Naive thymus-derived CD4-positive, alpha-beta T cell (primary cell): Measurements from ENCODE around the gene ACP6. TPM values are rescaled to one million over a fixed set of nuclear protein-coding genes. Genes with fewer than 3 reads are reported as not detected.

Source experiments
- polyA plus RNA-seq, 2 donors: library from polyadenylated mRNA; unstranded; fragments of 300-500 nt; fragmentation: Illumina TruSeq; gene quantifications; one replicate each; pipeline ENCODE4 v1.2.3, GENCODE V29; 2021
- total RNA-seq, 6 experiments: library from RNA in 5 of 6; stranded (reverse) in 5 of 6; gene quantifications; 1 replicate in 5 of 6; 2 replicates in 1 of 6; pipeline ENCODE4 v1.2.3 and lab custom pipeline; 2021 to 2026

ACP6 gene
- total and polyA plus RNA-seq, 7 experiments from 2014 or later, result 7.5 to 22.4 (median 16.4) TPM

Other genes starting within 250 kb of the ACP6 start
- 10 to 100 TPM; 13.8 to 21.2 (median 19.3) TPM for gene BCL9, start 129.0 kb downstream of the ACP6 start, total RNA-seq
- gene BCL9, start 129.0 kb downstream of the ACP6 start, polyA plus RNA-seq, result 1 to 10 TPM; 6.8 to 9.6 TPM
- not detected for gene GJA5, start 90.1 kb upstream of the ACP6 start, total RNA-seq
- gene GJA5, start 90.1 kb upstream of the ACP6 start, polyA plus RNA-seq, result not detected
- gene GJA8, start 232.3 kb upstream of the ACP6 start, total RNA-seq, result not detected
- not detected for gene GJA8, start 232.3 kb upstream of the ACP6 start, polyA plus RNA-seq